Breast epithelium (tissue), 3 donors: Measurements from ENCODE around the gene RALGPS1.

Experiments
- POLR2A ChIP-seq: fragments of 450-650 bp; IDR thresholded peaks from one replicate; pipeline ENCODE4 v1.6.1; 2016; ENCODE audit warnings: antibody characterized with exemption, mild to moderate bottlenecking, moderate library complexity
- TF ChIP-seq, protein P1 (sequence below), 3 donors: fragments of 450-650 bp; IDR thresholded peaks; one replicate each; pipeline ENCODE4 v1.5.1; 2016 to 2017; ENCODE audit warnings: antibody characterized with exemption in 3 of 3, mild to moderate bottlenecking in 3 of 3, moderate library complexity in 3 of 3

- TF ChIP-seq, protein P1, sequence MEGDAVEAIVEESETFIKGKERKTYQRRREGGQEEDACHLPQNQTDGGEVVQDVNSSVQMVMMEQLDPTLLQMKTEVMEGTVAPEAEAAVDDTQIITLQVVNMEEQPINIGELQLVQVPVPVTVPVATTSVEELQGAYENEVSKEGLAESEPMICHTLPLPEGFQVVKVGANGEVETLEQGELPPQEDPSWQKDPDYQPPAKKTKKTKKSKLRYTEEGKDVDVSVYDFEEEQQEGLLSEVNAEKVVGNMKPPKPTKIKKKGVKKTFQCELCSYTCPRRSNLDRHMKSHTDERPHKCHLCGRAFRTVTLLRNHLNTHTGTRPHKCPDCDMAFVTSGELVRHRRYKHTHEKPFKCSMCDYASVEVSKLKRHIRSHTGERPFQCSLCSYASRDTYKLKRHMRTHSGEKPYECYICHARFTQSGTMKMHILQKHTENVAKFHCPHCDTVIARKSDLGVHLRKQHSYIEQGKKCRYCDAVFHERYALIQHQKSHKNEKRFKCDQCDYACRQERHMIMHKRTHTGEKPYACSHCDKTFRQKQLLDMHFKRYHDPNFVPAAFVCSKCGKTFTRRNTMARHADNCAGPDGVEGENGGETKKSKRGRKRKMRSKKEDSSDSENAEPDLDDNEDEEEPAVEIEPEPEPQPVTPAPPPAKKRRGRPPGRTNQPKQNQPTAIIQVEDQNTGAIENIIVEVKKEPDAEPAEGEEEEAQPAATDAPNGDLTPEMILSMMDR (IDR thresholded peaks at IDR 0.05) = no peak
- TF ChIP-seq POLR2A = no peak
Measured at GRCh38 chr9:127166651-127167524, 252.3 kb downstream of the RALGPS1 start.
